GM12878 (cell line): ENCODE data around the gene ZNF653. TPM values are rescaled to one million over a fixed set of nuclear protein-coding genes. Genes with fewer than 3 reads are reported as not detected.
"Not testable (repeated sequence)": the region's sequence is repeated elsewhere in the genome, so short reads cannot be mapped to it uniquely, and the experiment has no call there.

Source experiments
- ATAC-seq: fragments of 200-7000 bp; cut with Tn5 transposase; 3 replicates; pipeline ENCODE4 v1.9.1; 2020; ENCODE audit warnings: mild to moderate bottlenecking, moderate library complexity
- BruUV-seq: library from RNA; stranded (reverse); fragments of 400-500 nt; replicated peaks from 2 replicates; lab custom pipeline; 2021; lab: Mats Ljungman, UMichigan
- CTCF ChIA-PET: fragments of 300-600 bp; sonication (Branson Sonifier 250); formaldehyde crosslinking; extraction: SDS; loops from one replicate; lab custom pipeline; 2021; ENCODE audit warnings: inconsistent platforms; lab: Yijun Ruan, JAX
- POLR2A ChIA-PET: fragments of 350-600 bp; formaldehyde crosslinking; extraction: SDS; loops from one replicate; lab custom pipeline; 2021; ENCODE audit warnings: inconsistent platforms; lab: Charles Lee
- RAD21 ChIA-PET: fragments of 300-600 bp; sonication (Branson Sonifier 250); formaldehyde crosslinking; loops from one replicate; lab custom pipeline; 2023; ENCODE audit warnings: antibody characterized with exemption; ENCODE audit not compliant: unreplicated experiment; lab: Charles Lee
- SMC1A ChIA-PET: fragments of 300-600 bp; sonication (Branson Sonifier 250); formaldehyde crosslinking; loops from one replicate; lab custom pipeline; 2023; ENCODE audit not compliant: unreplicated experiment, uncharacterized antibody; lab: Charles Lee
- DNase-seq: peaks from one replicate; pipeline ENCODE4 v3.0.0-alpha.2; 2011; ENCODE audit warnings: low read depth, low spot score
- FAIRE-seq: peaks from 3 replicates; lab custom pipeline; 2011; peaks lifted over from hg19 to GRCh38; lab: Jason Lieb, UNC
- H2AFZ ChIP-seq: 2 replicates; pipeline ENCODE4 v1.6.0; 2011; ENCODE audit warnings: low read depth, low read length, control low read depth; ENCODE audit not compliant: control insufficient read depth
- H3K27ac ChIP-seq: 2 replicates; pipeline ENCODE4 v1.5.1; 2011; ENCODE audit warnings: control low read depth; ENCODE audit not compliant: control insufficient read depth, insufficient read depth
- H3K27me3 ChIP-seq, 2 experiments: replicated peaks in 1 of 2; 2 replicates each; pipeline versions ENCODE4 v1.6.0 to v1.6.1; 2011; ENCODE audit warnings: low read length in 1 of 2; ENCODE audit not compliant: control insufficient read depth in 2 of 2, insufficient read depth in 2 of 2
- H3K36me3 ChIP-seq, 2 experiments: 2 replicates each; pipeline ENCODE4 v1.5.1; 2011; ENCODE audit warnings: low read length in 1 of 2; ENCODE audit not compliant: control insufficient read depth in 2 of 2, insufficient read depth in 2 of 2
- H3K4me1 ChIP-seq: 2 replicates; pipeline ENCODE4 v1.6.1; 2011; ENCODE audit warnings: mild to moderate bottlenecking, low read length, moderate library complexity, mixed read lengths; ENCODE audit not compliant: control insufficient read depth, insufficient read depth
- H3K4me2 ChIP-seq: 2 replicates; pipeline ENCODE4 v1.6.0; 2011; ENCODE audit warnings: control low read depth; ENCODE audit not compliant: control insufficient read depth, insufficient read depth
- H3K4me3 ChIP-seq: fragments of 200-600 bp; sonication (generic); 2 replicates; pipeline ENCODE4 v1.5.1; 2016
- H3K79me2 ChIP-seq: 2 replicates; pipeline ENCODE4 v1.6.0; 2011; ENCODE audit warnings: low read length; ENCODE audit not compliant: control insufficient read depth, insufficient read depth
- H3K9ac ChIP-seq: 2 replicates; pipeline ENCODE4 v1.8.0; 2011; ENCODE audit warnings: low read length, control low read depth, mixed read lengths; ENCODE audit not compliant: control insufficient read depth, insufficient read depth
- H3K9me3 ChIP-seq: replicated peaks from 3 replicates; pipeline ENCODE4 v1.5.1; 2011; ENCODE audit warnings: mild to moderate bottlenecking, low read length; ENCODE audit not compliant: control insufficient read depth, insufficient read depth
- H4K20me1 ChIP-seq: 2 replicates; pipeline ENCODE4 v1.6.0; 2011; ENCODE audit not compliant: control insufficient read depth, insufficient read depth
- CUX1 ChIP-seq: IDR thresholded peaks from 2 replicates; pipeline ENCODE4 v1.6.1; 2012; ENCODE audit warnings: improper control_type of control experiment, low read depth, low read length; ENCODE audit not compliant: insufficient replicate concordance
- KDM1A ChIP-seq: fragments of 200-600 bp; sonication (generic); IDR thresholded peaks from 2 replicates; pipeline ENCODE4 v1.6.1; 2016; ENCODE audit warnings: borderline replicate concordance
- USF1 ChIP-seq: IDR thresholded peaks from 2 replicates; pipeline ENCODE4 v1.6.1; 2011; ENCODE audit warnings: borderline replicate concordance, low read depth, mild to moderate bottlenecking, moderate library complexity, mixed read lengths, low read length; ENCODE audit not compliant: insufficient read depth; ENCODE audit errors: extremely low read length
- YY1 ChIP-seq: IDR thresholded peaks from 2 replicates; pipeline ENCODE4 v1.6.1; 2011; ENCODE audit warnings: low read depth, mild to moderate bottlenecking, low read length
- WGBS: methylation state at CpG from one replicate; pipeline ENCODE4 v1.1.6; 2016; ENCODE audit warnings: low lambda C conversion rate; ENCODE audit not compliant: insufficient replicate concordance, insufficient coverage; ENCODE audit errors: missing lambda C conversion rate; 5-methylcytosine and 5-hydroxymethylcytosine counted together
- in situ Hi-C: fragments of 300-500 bp; cut with MboI; formaldehyde crosslinking; loops from 9 replicates; pipeline ENCODE4 v1.14.3; 2018; ENCODE audit warnings: mixed read lengths
- intact Hi-C: fragments of 100-400 bp; cut with micrococcal nuclease; formaldehyde crosslinking; loops from one replicate; pipeline ENCODE4 v1.14.2; 2022; ENCODE audit not compliant: unreplicated experiment
- polyA plus RNA-seq, 11 experiments: library from polyadenylated mRNA; depleted of rRNA in 4 of 11; unstranded in 6 of 11; stranded (reverse) in 5 of 11; fragments of >200 nt; fragmentation: Nextera tagmentation in 4 of 11; fragmentation: Illumina TruSeq in 1 of 11; extraction: Ambion mirVana in 4 of 11; extraction: Trizol in 1 of 11; gene quantifications; 1 replicate in 1 of 11; 2 replicates in 10 of 11; pipeline versions ENCODE4 v1.2.1 to v1.2.3, GENCODE V29; 2011 to 2016; ENCODE audit warnings: inconsistent platforms in 2 of 11, missing spikeins in 2 of 11, low read depth in 1 of 11
- total RNA-seq, 4 experiments: library from RNA; depleted of rRNA in 3 of 4; stranded (reverse); fragments of >200 nt in 3 of 4; fragmentation: Illumina TruSeq in 1 of 4; extraction: Trizol in 1 of 4; gene quantifications; 2 replicates each; pipeline versions ENCODE4 v1.2.1 to v1.2.3, GENCODE V29; 2013 to 2021

Gene ZNF653
- total and polyA plus RNA-seq, 10 of the 15 experiments (the other 5 are each of a cell fraction or from before 2014, with no cell fraction given): 2.2 to 13.2 (median 6.7) TPM; not detected in 2

- TF ChIP-seq CUX1 (no peak), YY1 (no peak), KDM1A (no peak), USF1 (no peak)
Measured at GRCh38 chr19:11456659-11457058, 49.0 kb downstream of the ZNF653 start (continued).

GRCh38 chr19:11455233-11455554 is 50.4 kb downstream of the ZNF653 start:
- DNase-seq, in situ Hi-C loops: not testable (repeated sequence)
- POLR2A ChIA-PET: interaction anchor here (0.6 to 0.7 kb wide), 2 partner anchors 9 to 208 kb away, joined by 3 to 4 read pairs; no protein-coding TSS in a partner anchor

More at GRCh38 chr19:11455233-11455554, 50.4 kb downstream of the ZNF653 start:
- SMC1A ChIA-PET, H3K4me2 ChIP-seq, BruUV-seq, H2AFZ ChIP-seq, H3K27ac ChIP-seq, H3K4me3 ChIP-seq, H3K4me1 ChIP-seq, H3K27me3 ChIP-seq, FAIRE-seq, intact Hi-C loops, H3K9me3 ChIP-seq, ATAC-seq, H3K36me3 ChIP-seq, H3K79me2 ChIP-seq, H3K9ac ChIP-seq, H4K20me1 ChIP-seq: not testable (repeated sequence)
- ChIA-PET RAD21 (interaction anchor here (0.7 kb wide), 2 partner anchors 22 to 1376 kb away, joined by 3 read pairs; no protein-coding TSS in a partner anchor), CTCF (interaction anchor here (0.7 kb wide), 2 partner anchors 14 to 148 kb away, joined by 3 read pairs; no protein-coding TSS in a partner anchor)
- 80% methylated on average over 9 of the region's 9 CpGs for WGBS
